CD14-positive monocyte (primary cell): ENCODE measurements around the gene CTNNA3. TPM values are rescaled to one million over a fixed set of nuclear protein-coding genes. Genes with fewer than 3 reads are reported as not detected.

ENCODE experiments used
- DNase-seq, 3 donors: peaks; one replicate each; pipeline ENCODE4 v3.0.0-alpha.2; 2011 to 2022
- H2AFZ ChIP-seq: 2 replicates; pipeline ENCODE4 v1.6.0; 2012; ENCODE audit warnings: mild to moderate bottlenecking, low read depth, low read length, inconsistent platforms; ENCODE audit not compliant: insufficient read depth, poor library complexity, severe bottlenecking
- H3K27ac ChIP-seq, 2 donors: 1 replicate in 1 of 2; 2 replicates in 1 of 2; pipeline ENCODE4 v1.5.1; 2012 to 2013; ENCODE audit warnings: low read length in 2 of 2, control low read depth in 1 of 2, inconsistent platforms in 1 of 2, low read depth in 1 of 2, mild to moderate bottlenecking in 1 of 2
- H3K27me3 ChIP-seq, 2 donors: one replicate each; pipeline versions ENCODE4 v1.6.0 to v1.6.1; 2011 to 2013; ENCODE audit warnings: low read length in 2 of 2; ENCODE audit not compliant: control insufficient read depth in 2 of 2, insufficient read depth in 2 of 2
- H3K36me3 ChIP-seq, 2 donors: replicated peaks in 1 of 2; 1 replicate in 1 of 2; 2 replicates in 1 of 2; pipeline versions ENCODE4 v1.5.1 to v1.6.1; 2012 to 2013; ENCODE audit warnings: low read length in 2 of 2, control low read depth in 1 of 2, inconsistent platforms in 1 of 2, mild to moderate bottlenecking in 1 of 2; ENCODE audit not compliant: insufficient read depth in 2 of 2, control insufficient read depth in 1 of 2
- H3K4me1 ChIP-seq, 2 donors: 1 replicate in 1 of 2; 2 replicates in 1 of 2; pipeline versions ENCODE4 v1.5.1 to v1.6.1; 2012 to 2013; ENCODE audit warnings: low read length in 2 of 2, control low read depth in 1 of 2, inconsistent platforms in 1 of 2, mild to moderate bottlenecking in 1 of 2, moderate library complexity in 1 of 2; ENCODE audit not compliant: insufficient read depth in 2 of 2, control insufficient read depth in 1 of 2
- H3K4me2 ChIP-seq: replicated peaks from 2 replicates; pipeline ENCODE3; 2012; ENCODE audit warnings: low read length, moderate library complexity, mild to moderate bottlenecking; ENCODE audit not compliant: poor library complexity, severe bottlenecking; ENCODE audit errors: extremely low read depth
- H3K4me3 ChIP-seq, 3 experiments: fragments of 200-600 bp in 1 of 3; sonication (generic) in 1 of 3; replicated peaks in 1 of 3; 1 replicate in 2 of 3; 2 replicates in 1 of 3; pipeline ENCODE4 v1.5.1; 2011 to 2013; ENCODE audit warnings: low read length in 3 of 3, mild to moderate bottlenecking in 3 of 3, control low read depth in 2 of 3, low read depth in 2 of 3, inconsistent platforms in 1 of 3, moderate library complexity in 1 of 3
- H3K79me2 ChIP-seq: 2 replicates; pipeline ENCODE4 v1.6.0; 2012; ENCODE audit warnings: mild to moderate bottlenecking, control low read depth, inconsistent platforms, low read length, moderate library complexity; ENCODE audit not compliant: insufficient read depth
- H3K9ac ChIP-seq: 2 replicates; pipeline ENCODE4 v1.6.0; 2017; ENCODE audit warnings: low read length, mild to moderate bottlenecking; ENCODE audit not compliant: insufficient read depth, poor library complexity, severe bottlenecking
- H3K9me3 ChIP-seq, 2 donors: replicated peaks in 1 of 2; 1 replicate in 1 of 2; 2 replicates in 1 of 2; pipeline versions ENCODE4 v1.5.1 to v1.6.1; 2012 to 2013; ENCODE audit warnings: low read length in 2 of 2, control low read depth in 1 of 2; ENCODE audit not compliant: control insufficient read depth in 1 of 2, insufficient read depth in 1 of 2
- H4K20me1 ChIP-seq: 2 replicates; pipeline ENCODE4 v1.6.0; 2012; ENCODE audit warnings: mild to moderate bottlenecking, low read length, control low read depth, moderate library complexity; ENCODE audit not compliant: insufficient read depth
- H3K27ac Mint-ChIP-seq, 7 donors: one replicate each; pipeline ENCODE4 v1.8.0; 2020; ENCODE audit warnings: mild to moderate bottlenecking in 7 of 7, mixed read lengths in 7 of 7, moderate library complexity in 6 of 7, inconsistent platforms in 2 of 7
- H3K27me3 Mint-ChIP-seq, 3 donors: one replicate each; pipeline ENCODE4 v1.8.0; 2021 to 2022; ENCODE audit warnings: low read depth in 3 of 3, mild to moderate bottlenecking in 3 of 3, mixed read lengths in 3 of 3, moderate library complexity in 3 of 3, inconsistent platforms in 1 of 3
- H3K36me3 Mint-ChIP-seq, 2 donors: one replicate each; pipeline ENCODE4 v1.8.0; 2020; ENCODE audit warnings: mixed read lengths in 2 of 2, inconsistent platforms in 1 of 2, mild to moderate bottlenecking in 1 of 2
- H3K4me1 Mint-ChIP-seq: one replicate; pipeline ENCODE4 v1.8.0; 2020; ENCODE audit warnings: mild to moderate bottlenecking, mixed read lengths
- H3K4me3 Mint-ChIP-seq, 2 donors: one replicate each; pipeline ENCODE4 v1.8.0; 2020; ENCODE audit warnings: mild to moderate bottlenecking in 2 of 2, mixed read lengths in 2 of 2, moderate library complexity in 1 of 2
- H3K9me3 Mint-ChIP-seq, 7 donors: one replicate each; pipeline ENCODE4 v1.8.0; 2020 to 2022; ENCODE audit warnings: mixed read lengths in 7 of 7, mild to moderate bottlenecking in 6 of 7, moderate library complexity in 6 of 7, inconsistent platforms in 2 of 7
- CTCF ChIP-seq: fragments of 200-600 bp; IDR thresholded peaks from one replicate; pipeline ENCODE4 v1.8.0; 2022; ENCODE audit warnings: antibody characterized with exemption, mild to moderate bottlenecking
- WGBS: methylation state at CpG from one replicate; pipeline ENCODE4 v1.1.5; 2013; ENCODE audit warnings: missing lambda C conversion rate; ENCODE audit not compliant: insufficient coverage; 5-methylcytosine and 5-hydroxymethylcytosine counted together
- intact Hi-C, 2 donors: fragments of 100-400 bp; cut with micrococcal nuclease; formaldehyde crosslinking; loops; one replicate each; pipeline versions ENCODE4 v1.15.0 to v1.15.1; 2023
- polyA plus RNA-seq, 3 donors: library from polyadenylated mRNA; depleted of rRNA in 1 of 3; unstranded in 2 of 3; stranded (reverse) in 1 of 3; fragments of 300-500 nt in 2 of 3; fragments of >200 nt in 1 of 3; fragmentation: Illumina TruSeq in 2 of 3; gene quantifications; 1 replicate in 2 of 3; 2 replicates in 1 of 3; pipeline ENCODE4 v1.2.3, GENCODE V29; 2012 to 2021

CTNNA3 gene
- polyA plus RNA-seq, 3 donors = not detected

GRCh38 chr10:66353422-66353821, 1342.6 kb downstream of the CTNNA3 start:
- Mint-ChIP-seq H3K4me1 (no peaks in the 10 kb centered on the region), H3K36me3 (no peaks in the 10 kb centered on the region), H3K4me3 (no peak overlapping the region), H3K27ac (no peak overlapping the region), H3K9me3 (peaks cover 0 to 4% (median 2%) of the 10 kb centered on the region in 7 donors), H3K27me3 (peaks cover 0 to 3% (median 0%) of the 10 kb centered on the region in 3 donors)
- no peak overlapping the region for H3K4me2 ChIP-seq
- no peak for TF ChIP-seq CTCF
- H3K27me3 ChIP-seq = no peaks in the 10 kb centered on the region
- H2AFZ ChIP-seq = no peak overlapping the region
- intact Hi-C loops = no loop called here
- H3K4me1 ChIP-seq = no peaks in the 10 kb centered on the region
- H3K9ac ChIP-seq = no peak overlapping the region
- H4K20me1 ChIP-seq = no peaks in the 10 kb centered on the region
- peaks cover 0 to 2% of the 10 kb centered on the region in 2 donors for H3K9me3 ChIP-seq
- H3K36me3 ChIP-seq = no peaks in the 10 kb centered on the region
- 70% methylated on average over 2 of the region's 3 CpGs for WGBS
- H3K79me2 ChIP-seq = no peaks in the 10 kb centered on the region
- DNase-seq = no peak
- no peak overlapping the region for H3K4me3 ChIP-seq
- H3K27ac ChIP-seq = no peak overlapping the region

GRCh38 chr10:66350622-66351399, 1345.2 kb downstream of the CTNNA3 start:
- no peak for DNase-seq
- H3K9me3 Mint-ChIP-seq = peaks cover 0 to 10% (median 3%) of the 10 kb centered on the region in 7 donors
- H3K4me1 ChIP-seq = no peaks in the 10 kb centered on the region
- no peak overlapping the region for H3K4me3 ChIP-seq
- H3K27ac Mint-ChIP-seq = no peak overlapping the region
- H3K9me3 ChIP-seq = peaks cover 0 to 10% of the 10 kb centered on the region in 2 donors
- no peaks in the 10 kb centered on the region for H3K79me2 ChIP-seq
- no peaks in the 10 kb centered on the region for H3K27me3 ChIP-seq
- H3K27me3 Mint-ChIP-seq = peaks cover 0 to 3% (median 0%) of the 10 kb centered on the region in 3 donors
- no peak overlapping the region for H3K4me3 Mint-ChIP-seq
- H3K36me3 Mint-ChIP-seq = no peaks in the 10 kb centered on the region
- no peak overlapping the region for H3K9ac ChIP-seq
- H3K4me2 ChIP-seq = no peak overlapping the region
- no peak overlapping the region for H3K27ac ChIP-seq
- no peaks in the 10 kb centered on the region for H3K36me3 ChIP-seq
- no peak overlapping the region for H2AFZ ChIP-seq
- no peak for TF ChIP-seq CTCF
- no peaks in the 10 kb centered on the region for H4K20me1 ChIP-seq
- no CpG with 5 or more reads among the region's 1 CpG for WGBS
- intact Hi-C loops = no loop called here
- no peaks in the 10 kb centered on the region for H3K4me1 Mint-ChIP-seq
